HCT116 (cell line): ENCODE results near the gene CRTC3. TPM values are rescaled to one million over a fixed set of nuclear protein-coding genes. Genes with fewer than 3 reads are reported as not detected.
A peak's percentile ranks its signal among the peaks of the same experiment; 100 is the strongest.

Source experiments
- ATAC-seq: fragments of 200-7000 bp; cut with Tn5 transposase; 2 replicates; pipeline ENCODE4 v1.9.1; 2020; ENCODE audit warnings: mild to moderate bottlenecking, moderate library complexity
- BruUV-seq: library from RNA; stranded (reverse); fragments of 400-500 nt; replicated peaks from 2 replicates; lab custom pipeline; 2021; lab: Mats Ljungman, UMichigan
- CTCF ChIA-PET: fragments of 300-600 bp; sonication (Branson Sonifier 250); formaldehyde crosslinking; loops from one replicate; lab custom pipeline; 2021; ENCODE audit warnings: antibody characterized with exemption; lab: Charles Lee
- POLR2A ChIA-PET: fragments of 300-600, 350-600 bp; sonication (Branson Sonifier 250); formaldehyde crosslinking; loops from one replicate; lab custom pipeline; 2021; ENCODE audit warnings: antibody characterized with exemption; lab: Charles Lee
- RAD21 ChIA-PET, 2 experiments: fragments of 300-600 bp; sonication (Branson Sonifier 250); formaldehyde crosslinking; loops; one replicate each; lab custom pipeline; 2023; ENCODE audit warnings: low total read pairs in 2 of 2; ENCODE audit not compliant: uncharacterized antibody in 2 of 2, unreplicated experiment in 2 of 2, low non-redundant PET in 1 of 2; lab: Charles Lee
- DNase-seq: peaks from one replicate; pipeline ENCODE4 v3.0.0-alpha.2; 2010; ENCODE audit warnings: low read depth, low spot score
- H2AFZ ChIP-seq: fragments of 200-600 bp; shearing (Covaris generic), sonication (generic); 2 replicates; pipeline ENCODE4 v1.6.1; 2017; ENCODE audit warnings: low read depth, mixed run types, mixed read lengths, antibody characterized with exemption, low read length; ENCODE audit not compliant: poor library complexity, severe bottlenecking
- H3K27ac ChIP-seq: 2 replicates; pipeline ENCODE4 v1.5.1; 2012; ENCODE audit warnings: low read depth, low read length
- H3K27me3 ChIP-seq: fragments of 200-600 bp; sonication (generic); 2 replicates; pipeline ENCODE4 v1.6.1; 2016; ENCODE audit warnings: mixed run types, low read length, mixed read lengths; ENCODE audit not compliant: insufficient read depth
- H3K36me3 ChIP-seq, 2 experiments: fragments of 200-500 bp in 1 of 2; fragments of 200-600 bp in 1 of 2; sonication (Bioruptor generic) in 1 of 2; sonication (generic) in 1 of 2; 2 replicates each; pipeline versions ENCODE4 v1.5.1 to v1.6.1; 2014 to 2016; ENCODE audit warnings: low read length in 2 of 2, inconsistent platforms in 1 of 2, mixed read lengths in 1 of 2, mixed run types in 1 of 2; ENCODE audit not compliant: insufficient read depth in 2 of 2, control insufficient read depth in 1 of 2
- H3K4me1 ChIP-seq, 2 experiments: fragments of 200-600 bp in 1 of 2; sonication (generic) in 1 of 2; 2 replicates each; pipeline versions ENCODE4 v1.5.1 to v1.6.1; 2012 to 2017; ENCODE audit warnings: low read length in 2 of 2, inconsistent platforms in 1 of 2, mild to moderate bottlenecking in 1 of 2, mixed read lengths in 1 of 2, mixed run types in 1 of 2, moderate library complexity in 1 of 2; ENCODE audit not compliant: insufficient read depth in 2 of 2, control insufficient read depth in 1 of 2
- H3K4me2 ChIP-seq: fragments of 200-600 bp; sonication (generic); 2 replicates; pipeline ENCODE4 v1.6.1; 2017; ENCODE audit warnings: mixed run types, low read length, mixed read lengths
- H3K4me3 ChIP-seq, 2 experiments: fragments of 200-600 bp in 1 of 2; sonication (generic) in 1 of 2; replicated peaks in 1 of 2; 2 replicates each; pipeline ENCODE4 v1.5.1; 2011 to 2016; ENCODE audit warnings: low read length in 2 of 2, control low read depth in 1 of 2, low read depth in 1 of 2, mild to moderate bottlenecking in 1 of 2, mixed read lengths in 1 of 2, mixed run types in 1 of 2
- H3K79me2 ChIP-seq: fragments of 200-600 bp; sonication (generic); 2 replicates; pipeline ENCODE4 v1.6.1; 2017; ENCODE audit warnings: mild to moderate bottlenecking, mixed run types, low read length, moderate library complexity, mixed read lengths; ENCODE audit not compliant: insufficient read depth
- H3K9ac ChIP-seq: fragments of 200-600 bp; sonication (generic); 2 replicates; pipeline ENCODE4 v1.6.1; 2016; ENCODE audit warnings: low read length, mixed read lengths
- H3K9me2 ChIP-seq: fragments of 200-600 bp; sonication (generic), shearing (Covaris generic); 2 replicates; pipeline ENCODE4 v1.6.1; 2017; ENCODE audit warnings: mixed run types, mild to moderate bottlenecking, moderate library complexity; ENCODE audit not compliant: insufficient read depth
- H3K9me3 ChIP-seq, 2 experiments: fragments of 200-500 bp in 1 of 2; fragments of 200-600 bp in 1 of 2; sonication (Bioruptor generic) in 1 of 2; sonication (generic) in 1 of 2; 2 replicates each; pipeline ENCODE4 v1.6.1; 2014 to 2017; ENCODE audit warnings: low read length in 2 of 2, mixed read lengths in 2 of 2, inconsistent platforms in 1 of 2, low read depth in 1 of 2, mild to moderate bottlenecking in 1 of 2, mixed run types in 1 of 2, moderate library complexity in 1 of 2; ENCODE audit not compliant: control insufficient read depth in 1 of 2, insufficient read depth in 1 of 2
- H4K20me1 ChIP-seq: fragments of 200-600 bp; sonication (generic), shearing (Covaris generic); 2 replicates; pipeline ENCODE4 v1.6.1; 2017; ENCODE audit warnings: mixed run types, mild to moderate bottlenecking, moderate library complexity; ENCODE audit not compliant: insufficient read depth
- EGR1 ChIP-seq: IDR thresholded peaks from 2 replicates; pipeline ENCODE4 v1.6.1; 2012; ENCODE audit warnings: low read depth
- FOSL1 ChIP-seq: IDR thresholded peaks from 2 replicates; pipeline ENCODE4 v1.6.1; 2012; ENCODE audit warnings: low read depth
- POLR2A ChIP-seq: IDR thresholded peaks from 2 replicates; pipeline ENCODE4 v1.7.0; 2011; ENCODE audit warnings: borderline replicate concordance; ENCODE audit not compliant: insufficient read depth, insufficient read length; ENCODE audit errors: extremely low read depth
- SIN3A ChIP-seq: IDR thresholded peaks from 2 replicates; pipeline ENCODE4 v1.6.1; 2012; ENCODE audit warnings: low read depth
- SP1 ChIP-seq: IDR thresholded peaks from 2 replicates; pipeline ENCODE4 v1.6.1; 2012; ENCODE audit warnings: low read depth
- SRF ChIP-seq: IDR thresholded peaks from 2 replicates; pipeline ENCODE4 v1.6.1; 2012; ENCODE audit warnings: low read depth
- YY1 ChIP-seq: IDR thresholded peaks from 2 replicates; pipeline ENCODE4 v1.6.1; 2011; ENCODE audit warnings: low read length, low read depth, moderate library complexity, mild to moderate bottlenecking; ENCODE audit not compliant: insufficient replicate concordance; ENCODE audit errors: extremely low read depth
- ZFX ChIP-seq: fragments of 450-650 bp; IDR thresholded peaks from 2 replicates; pipeline ENCODE4 v1.6.1; 2017
- intact Hi-C: fragments of 100-400 bp; cut with micrococcal nuclease; formaldehyde crosslinking; loops from 2 replicates; pipeline ENCODE4 v1.10.0; 2022
- total RNA-seq: library from RNA; stranded (reverse); gene quantifications from one replicate; pipeline ENCODE4 v1.2.1, GENCODE V29; 2021; ENCODE audit not compliant: unreplicated experiment
- TF ChIP-seq, protein P1 (sequence below), 3 experiments: fragments of 200-600 bp in 1 of 3; sonication (generic) in 1 of 3; IDR thresholded peaks in 2 of 3; conservative IDR thresholded peaks in 1 of 3; 2 replicates each; pipeline ENCODE4 v1.5.1; 2012 to 2017; ENCODE audit warnings: low read depth in 2 of 3, low read length in 2 of 3, antibody characterized with exemption in 1 of 3, borderline replicate concordance in 1 of 3, control low read depth in 1 of 3, mild to moderate bottlenecking in 1 of 3, mixed read lengths in 1 of 3, mixed run types in 1 of 3, moderate library complexity in 1 of 3; ENCODE audit not compliant: insufficient read depth in 1 of 3
- TF ChIP-seq, protein P2 (sequence below): IDR thresholded peaks from 2 replicates; pipeline ENCODE4 v1.6.1; 2012; ENCODE audit warnings: low read depth

CRTC3 gene
- total RNA-seq, 1 experiment from 2014 or later: 20.7 TPM

DNA sequence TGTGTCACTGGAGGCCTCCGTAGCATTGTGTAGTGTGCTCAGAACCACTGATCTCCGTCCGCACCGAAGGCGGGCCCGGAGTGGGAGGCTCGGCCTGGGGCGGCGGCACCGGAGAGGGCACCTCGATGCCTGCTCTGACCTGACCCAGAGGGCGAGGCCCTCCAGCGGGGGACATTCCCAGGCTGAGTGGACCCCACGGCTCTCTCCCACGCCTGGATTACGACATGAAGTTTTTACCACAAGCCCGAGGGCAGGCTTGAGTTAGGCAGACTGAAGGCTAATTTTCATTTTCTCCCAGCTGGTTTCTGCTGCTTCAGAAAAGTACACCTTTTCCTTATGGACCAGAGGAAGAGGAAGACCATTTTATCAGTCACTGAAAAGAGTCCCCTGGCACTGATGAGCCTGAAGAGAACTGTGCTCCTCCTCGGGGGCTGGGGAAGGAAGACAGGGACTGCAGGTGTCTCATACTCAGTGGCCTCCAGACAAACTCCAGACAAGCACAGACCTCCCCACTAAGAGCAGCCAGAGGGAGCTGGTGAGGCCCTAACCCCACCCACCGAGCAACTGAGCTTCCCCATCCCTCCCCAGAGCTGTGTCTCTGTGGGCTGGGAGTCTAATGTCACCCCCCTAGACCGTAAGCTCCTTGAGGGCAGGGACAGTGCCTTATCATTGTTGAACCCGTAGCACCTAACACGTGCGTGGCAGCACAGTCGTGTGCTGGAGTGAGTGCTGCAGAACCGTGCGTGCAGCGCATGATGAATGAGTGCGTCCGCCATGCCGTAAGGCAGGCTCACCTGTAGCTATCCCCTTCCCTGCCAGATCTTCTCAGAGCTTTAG lies 113.0 kb downstream of the CRTC3 start:
- no peak for DNase-seq
- Histone ChIP-seq H4K20me1 (no peaks in the 10 kb centered on the region), H3K4me2 (no peak overlapping the region), H3K27ac (no peak overlapping the region), H3K79me2 (no peaks in the 10 kb centered on the region), H3K9me2 (no peaks in the 10 kb centered on the region), H2AFZ (no peak overlapping the region), H3K9ac (no peak overlapping the region), H3K27me3 (no peaks in the 10 kb centered on the region), H3K4me3 (no peak overlapping the region), H3K36me3 (peaks cover 0 to 11% of the 10 kb centered on the region in 2 experiments; a peak in 1 of 4 replicates), H3K4me1 (peaks cover 0 to 5% of the 10 kb centered on the region in 2 experiments; a peak in 3 of 4 replicates), H3K9me3 (no peaks in the 10 kb centered on the region)
- POLR2A ChIA-PET: no interaction called here
- RAD21 ChIA-PET: no interaction called here
- intact Hi-C loops: no loop called here
- TF ChIP-seq ZFX: no peak
- TF ChIP-seq SIN3A: no peak
- TF ChIP-seq, protein P1, sequence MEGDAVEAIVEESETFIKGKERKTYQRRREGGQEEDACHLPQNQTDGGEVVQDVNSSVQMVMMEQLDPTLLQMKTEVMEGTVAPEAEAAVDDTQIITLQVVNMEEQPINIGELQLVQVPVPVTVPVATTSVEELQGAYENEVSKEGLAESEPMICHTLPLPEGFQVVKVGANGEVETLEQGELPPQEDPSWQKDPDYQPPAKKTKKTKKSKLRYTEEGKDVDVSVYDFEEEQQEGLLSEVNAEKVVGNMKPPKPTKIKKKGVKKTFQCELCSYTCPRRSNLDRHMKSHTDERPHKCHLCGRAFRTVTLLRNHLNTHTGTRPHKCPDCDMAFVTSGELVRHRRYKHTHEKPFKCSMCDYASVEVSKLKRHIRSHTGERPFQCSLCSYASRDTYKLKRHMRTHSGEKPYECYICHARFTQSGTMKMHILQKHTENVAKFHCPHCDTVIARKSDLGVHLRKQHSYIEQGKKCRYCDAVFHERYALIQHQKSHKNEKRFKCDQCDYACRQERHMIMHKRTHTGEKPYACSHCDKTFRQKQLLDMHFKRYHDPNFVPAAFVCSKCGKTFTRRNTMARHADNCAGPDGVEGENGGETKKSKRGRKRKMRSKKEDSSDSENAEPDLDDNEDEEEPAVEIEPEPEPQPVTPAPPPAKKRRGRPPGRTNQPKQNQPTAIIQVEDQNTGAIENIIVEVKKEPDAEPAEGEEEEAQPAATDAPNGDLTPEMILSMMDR (IDR thresholded peaks at IDR 0.05 in 2 of 3, conservative IDR thresholded peaks at IDR 0.05 in 1 of 3; ENCODE audit: borderline replicate concordance in 1 of 3, insufficient read depth in 1 of 3, low read depth in 2 of 3, low read length in 2 of 3): peak in 1 of 3 experiments; percentile 22; a peak in 1 of 6 replicates
- TF ChIP-seq EGR1: no peak
- TF ChIP-seq FOSL1: no peak
- CTCF ChIA-PET: interaction anchor here (1.3 kb wide), 1 partner anchor 243 kb away, joined by 4 read pairs; no protein-coding TSS in a partner anchor
- ATAC-seq: peak; percentile 54
- BruUV-seq: no TSS peak

DNA sequence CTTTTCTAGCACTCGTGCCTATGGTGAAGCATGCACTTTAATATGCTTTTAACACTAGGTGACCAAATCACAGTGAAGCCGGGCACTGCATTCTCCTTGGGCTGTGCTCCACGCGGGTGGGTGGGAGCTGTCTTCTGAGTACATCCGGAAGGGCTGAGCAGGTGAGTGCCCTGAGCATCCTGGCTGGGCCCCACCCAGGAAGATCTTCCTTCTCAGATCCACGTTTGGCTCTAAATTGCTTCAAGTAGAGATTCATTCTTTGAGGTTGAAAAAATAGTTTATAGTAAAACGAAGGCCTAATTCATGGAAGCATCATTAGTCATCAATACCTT lies 113.5 kb downstream of the CRTC3 start:
- Histone ChIP-seq H3K27ac (no peak overlapping the region), H3K9me2 (no peaks in the 10 kb centered on the region), H3K9ac (no peak overlapping the region), H3K27me3 (no peaks in the 10 kb centered on the region), H3K4me2 (no peak overlapping the region), H3K4me3 (no peak overlapping the region), H3K36me3 (peaks cover 0 to 11% of the 10 kb centered on the region in 2 experiments; a peak in 1 of 4 replicates), H4K20me1 (no peaks in the 10 kb centered on the region), H2AFZ (no peak overlapping the region), H3K4me1 (peaks cover 0 to 11% of the 10 kb centered on the region in 2 experiments; a peak in 3 of 4 replicates), H3K9me3 (no peaks in the 10 kb centered on the region), H3K79me2 (no peaks in the 10 kb centered on the region)
- intact Hi-C loops: no loop called here
- ChIA-PET CTCF (interaction anchor here (1.3 kb wide), 1 partner anchor 243 kb away, joined by 4 read pairs; no protein-coding TSS in a partner anchor), POLR2A (no interaction called here), RAD21 (no interaction called here)
- BruUV-seq: no TSS peak
- no peak for DNase-seq
- no peak for ATAC-seq
- TF ChIP-seq POLR2A (no peak), SP1 (no peak), EGR1 (no peak), SRF (no peak), YY1 (no peak)
- TF ChIP-seq, protein P2, sequence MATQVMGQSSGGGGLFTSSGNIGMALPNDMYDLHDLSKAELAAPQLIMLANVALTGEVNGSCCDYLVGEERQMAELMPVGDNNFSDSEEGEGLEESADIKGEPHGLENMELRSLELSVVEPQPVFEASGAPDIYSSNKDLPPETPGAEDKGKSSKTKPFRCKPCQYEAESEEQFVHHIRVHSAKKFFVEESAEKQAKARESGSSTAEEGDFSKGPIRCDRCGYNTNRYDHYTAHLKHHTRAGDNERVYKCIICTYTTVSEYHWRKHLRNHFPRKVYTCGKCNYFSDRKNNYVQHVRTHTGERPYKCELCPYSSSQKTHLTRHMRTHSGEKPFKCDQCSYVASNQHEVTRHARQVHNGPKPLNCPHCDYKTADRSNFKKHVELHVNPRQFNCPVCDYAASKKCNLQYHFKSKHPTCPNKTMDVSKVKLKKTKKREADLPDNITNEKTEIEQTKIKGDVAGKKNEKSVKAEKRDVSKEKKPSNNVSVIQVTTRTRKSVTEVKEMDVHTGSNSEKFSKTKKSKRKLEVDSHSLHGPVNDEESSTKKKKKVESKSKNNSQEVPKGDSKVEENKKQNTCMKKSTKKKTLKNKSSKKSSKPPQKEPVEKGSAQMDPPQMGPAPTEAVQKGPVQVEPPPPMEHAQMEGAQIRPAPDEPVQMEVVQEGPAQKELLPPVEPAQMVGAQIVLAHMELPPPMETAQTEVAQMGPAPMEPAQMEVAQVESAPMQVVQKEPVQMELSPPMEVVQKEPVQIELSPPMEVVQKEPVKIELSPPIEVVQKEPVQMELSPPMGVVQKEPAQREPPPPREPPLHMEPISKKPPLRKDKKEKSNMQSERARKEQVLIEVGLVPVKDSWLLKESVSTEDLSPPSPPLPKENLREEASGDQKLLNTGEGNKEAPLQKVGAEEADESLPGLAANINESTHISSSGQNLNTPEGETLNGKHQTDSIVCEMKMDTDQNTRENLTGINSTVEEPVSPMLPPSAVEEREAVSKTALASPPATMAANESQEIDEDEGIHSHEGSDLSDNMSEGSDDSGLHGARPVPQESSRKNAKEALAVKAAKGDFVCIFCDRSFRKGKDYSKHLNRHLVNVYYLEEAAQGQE: no peak
